ENCODE results near the gene PLXDC2.

GRCh38 chr10:19839090-19839489, 22.9 kb downstream of the PLXDC2 start:
- TF ChIP-seq CTCF (IDR thresholded peaks at IDR 0.05; ENCODE audit: borderline replicate concordance, extremely low read depth, low read length, poor library complexity, severe bottlenecking) (no peak), EZH2 (IDR thresholded peaks at IDR 0.05; ENCODE audit: borderline replicate concordance, low read depth, low read length, severe bottlenecking) (no peak)

All from DND-41 (cell line).